ENCODE data around the gene CLIC1.

CLIC1 gene

DNA sequence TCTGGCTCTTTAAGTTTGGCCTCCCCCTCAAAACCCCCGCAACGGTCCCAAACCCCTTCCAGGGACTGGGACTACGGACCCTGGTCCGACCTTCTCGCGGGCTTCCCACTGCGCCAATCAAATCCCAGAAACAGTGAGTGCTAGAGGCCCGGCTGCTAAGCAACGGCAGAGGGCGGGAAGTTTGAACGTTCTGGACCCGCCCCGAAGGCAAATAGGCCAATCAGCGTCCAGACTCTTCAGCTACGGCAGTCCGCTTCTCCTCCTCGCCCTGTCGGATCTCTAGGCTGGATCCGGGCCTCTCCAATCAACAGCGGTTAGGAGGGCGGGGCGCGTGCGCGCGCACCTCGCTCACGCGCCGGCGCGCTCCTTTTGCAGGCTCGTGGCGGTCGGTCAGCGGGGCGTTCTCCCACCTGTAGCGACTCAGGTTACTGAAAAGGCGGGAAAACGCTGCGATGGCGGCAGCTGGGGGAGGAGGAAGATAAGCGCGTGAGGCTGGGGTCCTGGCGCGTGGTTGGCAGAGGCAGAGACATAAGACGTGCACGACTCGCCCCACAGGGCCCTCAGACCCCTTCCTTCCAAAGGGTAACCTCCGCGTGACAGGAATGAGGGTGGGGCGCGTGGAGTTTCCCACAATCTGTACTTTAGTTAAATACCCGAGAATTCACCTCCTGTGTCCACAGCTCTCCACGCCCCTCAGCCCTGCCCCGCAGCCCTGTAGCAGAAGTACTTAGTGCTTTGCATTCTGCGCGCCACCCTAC lies 3.5 kb upstream of the CLIC1 start, which contains the start of gene MSH5:
Gene MSH5, plus strand, starts transcription at position 367 of the 758 bp plus-strand sequence. CDS start 462 bp downstream, outside the sequence.
- 0 out of 2 replicates have a peak, but pooled peaks have one; percentile 18 for TF ChIP-seq EGR1 (IDR thresholded peaks at IDR 0.05)
- TF ChIP-seq RAD21 (IDR thresholded peaks at IDR 0.05; ENCODE audit: low read depth), result no peak
- peak; percentile 80 for TF ChIP-seq ZBTB7A (IDR thresholded peaks at IDR 0.05; ENCODE audit: low read depth)
- TF ChIP-seq, protein P1, sequence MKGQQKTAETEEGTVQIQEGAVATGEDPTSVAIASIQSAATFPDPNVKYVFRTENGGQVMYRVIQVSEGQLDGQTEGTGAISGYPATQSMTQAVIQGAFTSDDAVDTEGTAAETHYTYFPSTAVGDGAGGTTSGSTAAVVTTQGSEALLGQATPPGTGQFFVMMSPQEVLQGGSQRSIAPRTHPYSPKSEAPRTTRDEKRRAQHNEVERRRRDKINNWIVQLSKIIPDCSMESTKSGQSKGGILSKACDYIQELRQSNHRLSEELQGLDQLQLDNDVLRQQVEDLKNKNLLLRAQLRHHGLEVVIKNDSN (IDR thresholded peaks at IDR 0.05), result peak; percentile 47
- peak; percentile 87 for TF ChIP-seq YY1 (IDR thresholded peaks at IDR 0.05; ENCODE audit: low read depth)
- TF ChIP-seq EP300 (IDR thresholded peaks at IDR 0.05; ENCODE audit: borderline replicate concordance), result no peak; the same call in 1 of the 2 replicates
- peak; percentile 17; the same call in 1 of the 2 replicates for TF ChIP-seq TEAD4 (IDR thresholded peaks at IDR 0.05)
- TF ChIP-seq, protein P2, sequence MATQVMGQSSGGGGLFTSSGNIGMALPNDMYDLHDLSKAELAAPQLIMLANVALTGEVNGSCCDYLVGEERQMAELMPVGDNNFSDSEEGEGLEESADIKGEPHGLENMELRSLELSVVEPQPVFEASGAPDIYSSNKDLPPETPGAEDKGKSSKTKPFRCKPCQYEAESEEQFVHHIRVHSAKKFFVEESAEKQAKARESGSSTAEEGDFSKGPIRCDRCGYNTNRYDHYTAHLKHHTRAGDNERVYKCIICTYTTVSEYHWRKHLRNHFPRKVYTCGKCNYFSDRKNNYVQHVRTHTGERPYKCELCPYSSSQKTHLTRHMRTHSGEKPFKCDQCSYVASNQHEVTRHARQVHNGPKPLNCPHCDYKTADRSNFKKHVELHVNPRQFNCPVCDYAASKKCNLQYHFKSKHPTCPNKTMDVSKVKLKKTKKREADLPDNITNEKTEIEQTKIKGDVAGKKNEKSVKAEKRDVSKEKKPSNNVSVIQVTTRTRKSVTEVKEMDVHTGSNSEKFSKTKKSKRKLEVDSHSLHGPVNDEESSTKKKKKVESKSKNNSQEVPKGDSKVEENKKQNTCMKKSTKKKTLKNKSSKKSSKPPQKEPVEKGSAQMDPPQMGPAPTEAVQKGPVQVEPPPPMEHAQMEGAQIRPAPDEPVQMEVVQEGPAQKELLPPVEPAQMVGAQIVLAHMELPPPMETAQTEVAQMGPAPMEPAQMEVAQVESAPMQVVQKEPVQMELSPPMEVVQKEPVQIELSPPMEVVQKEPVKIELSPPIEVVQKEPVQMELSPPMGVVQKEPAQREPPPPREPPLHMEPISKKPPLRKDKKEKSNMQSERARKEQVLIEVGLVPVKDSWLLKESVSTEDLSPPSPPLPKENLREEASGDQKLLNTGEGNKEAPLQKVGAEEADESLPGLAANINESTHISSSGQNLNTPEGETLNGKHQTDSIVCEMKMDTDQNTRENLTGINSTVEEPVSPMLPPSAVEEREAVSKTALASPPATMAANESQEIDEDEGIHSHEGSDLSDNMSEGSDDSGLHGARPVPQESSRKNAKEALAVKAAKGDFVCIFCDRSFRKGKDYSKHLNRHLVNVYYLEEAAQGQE (IDR thresholded peaks at IDR 0.05; ENCODE audit: low read depth), result no peak
- TF ChIP-seq FOXM1 (IDR thresholded peaks at IDR 0.05; ENCODE audit: borderline replicate concordance, low read depth), result peak; percentile 77
- TF ChIP-seq CEBPB (IDR thresholded peaks at IDR 0.05), result no peak
- TF ChIP-seq TCF12 (IDR thresholded peaks at IDR 0.05; ENCODE audit: low read depth), result peak; percentile 87
- TF ChIP-seq NFIC (IDR thresholded peaks at IDR 0.05), result peak; percentile 32
- TF ChIP-seq, protein P3, sequence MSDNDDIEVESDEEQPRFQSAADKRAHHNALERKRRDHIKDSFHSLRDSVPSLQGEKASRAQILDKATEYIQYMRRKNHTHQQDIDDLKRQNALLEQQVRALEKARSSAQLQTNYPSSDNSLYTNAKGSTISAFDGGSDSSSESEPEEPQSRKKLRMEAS (IDR thresholded peaks at IDR 0.05), result peak; percentile 99
- TF ChIP-seq CREB1 (IDR thresholded peaks at IDR 0.05; ENCODE audit: low read depth), result no peak
- TF ChIP-seq TAF1 (IDR thresholded peaks at IDR 0.05; ENCODE audit: low read depth), result peak; percentile 93

DNA sequence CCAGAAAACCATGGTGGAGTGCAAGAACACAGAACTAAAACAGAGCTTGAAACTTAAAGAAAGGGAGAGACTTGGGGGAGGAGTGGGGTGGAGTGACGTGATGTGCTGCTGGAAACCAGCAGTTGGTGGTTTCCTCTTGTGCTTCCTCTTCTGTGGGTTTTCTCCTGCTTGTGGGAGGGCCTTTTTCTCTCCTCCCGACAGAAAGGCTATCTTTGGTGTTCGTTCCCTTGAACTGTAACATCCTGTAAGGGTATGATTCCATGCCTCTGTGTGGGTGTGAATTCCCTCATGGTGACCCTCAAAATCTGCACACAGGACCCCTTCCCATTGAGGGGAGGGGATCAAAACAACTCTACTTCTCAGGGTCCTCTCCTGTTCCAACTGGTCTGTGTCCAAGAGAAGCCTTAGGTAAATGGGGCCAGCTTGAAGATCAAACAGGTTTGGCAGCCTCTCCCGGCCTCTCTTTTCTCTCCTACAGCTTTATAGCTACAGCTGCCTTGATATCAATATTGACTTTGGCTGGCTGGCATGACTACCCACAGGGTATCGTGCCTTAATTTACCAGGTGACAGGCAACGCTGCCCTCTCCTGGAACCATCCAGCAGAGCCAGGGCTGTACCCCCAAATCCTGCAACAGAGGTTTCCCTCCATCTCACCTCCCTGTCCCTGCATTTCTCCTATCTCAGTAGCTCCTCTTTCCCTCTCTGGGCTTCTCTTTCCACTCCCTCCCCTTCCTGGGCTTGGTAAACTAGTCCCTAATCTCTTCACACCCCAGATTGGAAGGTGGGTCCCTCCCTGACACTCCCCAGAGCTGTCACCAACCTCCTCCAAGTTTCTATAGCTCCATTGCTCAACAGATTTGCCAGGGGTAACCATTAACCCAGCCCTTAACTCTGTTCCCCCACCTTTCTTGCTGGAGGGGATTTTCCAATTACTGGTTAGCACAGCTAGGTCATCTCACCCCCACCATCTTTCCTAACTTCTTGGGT lies 2.0 kb upstream of the CLIC1 start:
- TF ChIP-seq RAD21 (IDR thresholded peaks at IDR 0.05; ENCODE audit: low read depth) (peak; percentile 50; the same call in 1 of the 2 replicates), EGR1 (IDR thresholded peaks at IDR 0.05) (no peak)

DNA sequence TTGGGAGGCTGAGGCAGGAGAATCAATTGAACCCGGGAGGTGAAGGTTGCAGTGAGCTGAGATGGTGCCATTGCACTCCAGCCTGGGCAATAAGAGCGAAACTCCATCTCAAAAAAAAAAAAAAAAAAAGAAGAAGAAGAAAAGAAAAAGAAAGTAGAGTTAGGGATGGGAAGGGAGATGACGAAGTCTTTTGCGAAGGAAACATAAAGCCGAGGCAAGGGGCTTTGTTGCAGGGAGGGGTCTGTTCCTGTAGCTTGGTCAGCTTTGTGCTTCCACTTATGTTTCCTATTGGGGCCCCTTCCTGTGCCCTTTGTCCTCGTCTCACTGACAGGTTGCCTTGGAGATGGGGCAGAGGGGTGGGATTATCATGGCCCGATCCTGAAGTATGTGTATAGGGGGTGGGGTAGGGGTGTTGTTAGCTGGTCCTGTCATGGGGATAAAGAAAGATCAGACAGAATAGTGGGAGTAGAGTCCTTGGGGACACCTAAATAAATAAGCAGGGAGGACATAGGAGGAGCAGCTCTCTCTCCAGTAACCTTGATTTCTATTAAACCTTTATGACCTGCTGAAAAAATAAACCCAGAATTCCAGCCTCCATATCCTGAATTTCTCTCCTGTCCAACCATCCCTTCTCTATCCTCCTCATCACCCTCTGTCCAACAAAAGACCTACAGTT lies 1.1 kb upstream of the CLIC1 start:
- TF ChIP-seq, protein P2 (IDR thresholded peaks at IDR 0.05; ENCODE audit: low read depth), result no peak
- TF ChIP-seq, protein P3 (IDR thresholded peaks at IDR 0.05), result no peak
- TF ChIP-seq YY1 (IDR thresholded peaks at IDR 0.05; ENCODE audit: low read depth), result no peak
- no peak for TF ChIP-seq TEAD4 (IDR thresholded peaks at IDR 0.05)
- TF ChIP-seq FOXM1 (IDR thresholded peaks at IDR 0.05; ENCODE audit: borderline replicate concordance, low read depth), result no peak
- no peak for TF ChIP-seq TAF1 (IDR thresholded peaks at IDR 0.05; ENCODE audit: low read depth)
- no peak for TF ChIP-seq NFIC (IDR thresholded peaks at IDR 0.05)
- no peak for TF ChIP-seq CEBPB (IDR thresholded peaks at IDR 0.05)
- TF ChIP-seq CREB1 (IDR thresholded peaks at IDR 0.05; ENCODE audit: low read depth), result no peak
- TF ChIP-seq RAD21 (IDR thresholded peaks at IDR 0.05; ENCODE audit: low read depth), result no peak
- TF ChIP-seq EP300 (IDR thresholded peaks at IDR 0.05; ENCODE audit: borderline replicate concordance), result no peak
- TF ChIP-seq, protein P1 (IDR thresholded peaks at IDR 0.05), result no peak
- no peak for TF ChIP-seq ZBTB7A (IDR thresholded peaks at IDR 0.05; ENCODE audit: low read depth)
- TF ChIP-seq EGR1 (IDR thresholded peaks at IDR 0.05), result no peak
- TF ChIP-seq TCF12 (IDR thresholded peaks at IDR 0.05; ENCODE audit: low read depth), result no peak

DNA sequence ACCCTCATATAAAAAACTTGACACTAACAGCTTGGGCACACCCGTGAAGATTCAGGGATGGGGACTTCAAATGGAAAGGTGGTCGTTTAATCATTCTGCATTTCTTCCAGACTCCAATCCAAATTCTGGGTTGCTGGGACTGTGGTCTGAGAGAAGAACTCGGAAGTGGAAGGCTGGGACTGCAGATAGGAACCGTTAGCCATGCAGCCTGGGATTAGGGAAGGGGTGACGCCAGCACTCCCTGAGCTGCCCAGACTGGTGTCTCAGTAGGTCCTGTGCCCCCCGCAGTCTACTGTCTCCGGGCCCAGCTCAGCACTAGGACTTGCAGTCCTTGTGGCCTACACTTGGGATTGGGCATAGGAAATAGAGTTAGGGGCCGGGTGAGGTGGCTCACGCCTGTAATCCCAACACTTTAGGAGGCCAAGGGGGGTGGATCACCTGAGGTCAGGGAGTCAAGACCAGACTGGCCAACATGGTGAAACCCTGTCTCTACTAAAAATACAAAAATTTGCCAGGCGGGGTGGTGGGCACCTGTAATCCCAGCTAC lies 511 bp upstream of the CLIC1 start:
- TF ChIP-seq, protein P1 (IDR thresholded peaks at IDR 0.05), result no peak
- no peak for TF ChIP-seq ZBTB7A (IDR thresholded peaks at IDR 0.05; ENCODE audit: low read depth)
